ENCODE results near the gene MRPL42. TPM values are rescaled to one million over a fixed set of nuclear protein-coding genes. Genes with fewer than 3 reads are reported as not detected.
"Not testable (repeated sequence)": the region's sequence is repeated elsewhere in the genome, so short reads cannot be mapped to it uniquely, and the experiment has no call there.

MRPL42 gene
- total and polyA plus RNA-seq, 2 of the 4 experiments (the other 2 are of a cell fraction) = 64.2 to 90.7 TPM

DNA sequence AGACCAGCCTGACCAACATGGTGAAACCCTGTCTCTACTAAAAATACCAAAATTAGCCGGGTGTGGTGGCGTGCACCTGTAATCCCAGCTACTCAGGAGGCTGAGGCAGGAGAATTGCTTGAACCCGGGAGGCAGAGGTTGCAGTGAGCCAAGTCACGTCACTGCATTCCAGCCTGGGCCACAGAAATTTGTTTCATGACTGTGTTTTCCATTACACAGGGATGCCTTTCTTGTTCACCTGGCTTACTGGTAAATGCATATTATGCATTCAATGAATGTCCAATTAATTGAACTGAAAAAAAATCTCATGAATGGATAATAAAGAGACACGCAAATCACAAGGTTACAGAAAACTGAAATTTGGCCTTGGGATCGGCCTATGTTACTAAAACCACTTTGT is 35.3 kb upstream of the MRPL42 start:
- H2BK120ac ChIP-seq (ENCODE audit: low read depth, low read length); H2BK5ac ChIP-seq (ENCODE audit: low read depth, low read length, poor library complexity, severe bottlenecking); H4K8ac ChIP-seq (ENCODE audit: low read depth in 2 of 2, low read length in 2 of 2); H4K5ac ChIP-seq (ENCODE audit: low read depth, low read length); dilution Hi-C loops (cut with HindIII; ENCODE audit: low sequenced_read_pairs, unreplicated experiment); H3K4ac ChIP-seq (ENCODE audit: low read depth, low read length); in situ Hi-C loops (cut with MboI; ENCODE audit: low sequenced_read_pairs); H3K9me3 ChIP-seq (ENCODE audit: control insufficient read depth, insufficient read depth, low read length); H3K9ac ChIP-seq (ENCODE audit: low read depth, low read length); H3K56ac ChIP-seq (ENCODE audit: extremely low read depth, insufficient read depth, low read length); BruUV-seq (replicated peaks); H3K14ac ChIP-seq (replicated peaks; ENCODE audit: low read depth, low read length); H3K9me1 ChIP-seq (ENCODE audit: insufficient read depth, low read length); DNase-seq; intact Hi-C loops (cut with micrococcal nuclease); H2AK9ac ChIP-seq (replicated peaks; ENCODE audit: low read depth, low read length, poor library complexity); H3K4me2 ChIP-seq (ENCODE audit: low read depth, low read length); H2BK20ac ChIP-seq (ENCODE audit: low read depth, low read length); H3K27me3 ChIP-seq (ENCODE audit: control insufficient read depth, insufficient read depth, low read length); H4K91ac ChIP-seq (ENCODE audit: insufficient read depth, low read depth, low read length); H3K4me3 ChIP-seq (ENCODE audit: insufficient read depth, low read depth, low read length); H3K18ac ChIP-seq (ENCODE audit: low read depth, low read length); H2AK5ac ChIP-seq (ENCODE audit: low read depth, low read length); H2AFZ ChIP-seq (replicated peaks; ENCODE audit: low read length, poor library complexity); CTCF ChIA-PET; H2BK15ac ChIP-seq (ENCODE audit: low read depth, low read length); POLR2A ChIA-PET (ENCODE audit: unreplicated experiment); H3K36me3 ChIP-seq (ENCODE audit: control insufficient read depth, insufficient read depth, low read length); H3K23ac ChIP-seq (ENCODE audit: low read depth, low read length); H3K27ac ChIP-seq (ENCODE audit: insufficient read depth, low read length); ATAC-seq (ENCODE audit: low read depth): not testable (repeated sequence)
- peaks cover 92% of the 10 kb centered on the region for H4K20me1 ChIP-seq (ENCODE audit: insufficient read depth, low read length)
- WGBS, 2 experiments (ENCODE audit: extremely low coverage in 2 of 2, insufficient read length in 1 of 2) = 80% methylated on average over 2 of the region's 6 CpGs; no CpG with 5 or more reads in 1 of the 2 experiments
- peaks cover 0 to 44% of the 10 kb centered on the region in 2 experiments; a peak in 2 of 4 replicates for H3K79me1 ChIP-seq (ENCODE audit: low read depth in 1 of 2, low read length in 2 of 2)
- H3K4me1 ChIP-seq (ENCODE audit: control insufficient read depth, insufficient read depth, low read length) = peaks cover 22% of the 10 kb centered on the region
